GM12878 (cell line): Measurements from ENCODE around the gene FOXP1.

ENCODE experiments used
- EP300 ChIP-seq, 2 experiments: fragments of 150-350 bp in 1 of 2; IDR thresholded peaks; 2 replicates each; pipeline ENCODE4 v1.6.1; 2011 to 2012; ENCODE audit warnings: low read depth in 2 of 2, low read length in 2 of 2, borderline replicate concordance in 1 of 2, improper control_type of control experiment in 1 of 2, inconsistent platforms in 1 of 2; ENCODE audit not compliant: control insufficient read depth in 1 of 2
- TF ChIP-seq, protein P1 (sequence below): IDR thresholded peaks from 2 replicates; pipeline ENCODE4 v1.6.1; 2012; ENCODE audit warnings: low read depth, low read length, improper control_type of control experiment

DNA sequence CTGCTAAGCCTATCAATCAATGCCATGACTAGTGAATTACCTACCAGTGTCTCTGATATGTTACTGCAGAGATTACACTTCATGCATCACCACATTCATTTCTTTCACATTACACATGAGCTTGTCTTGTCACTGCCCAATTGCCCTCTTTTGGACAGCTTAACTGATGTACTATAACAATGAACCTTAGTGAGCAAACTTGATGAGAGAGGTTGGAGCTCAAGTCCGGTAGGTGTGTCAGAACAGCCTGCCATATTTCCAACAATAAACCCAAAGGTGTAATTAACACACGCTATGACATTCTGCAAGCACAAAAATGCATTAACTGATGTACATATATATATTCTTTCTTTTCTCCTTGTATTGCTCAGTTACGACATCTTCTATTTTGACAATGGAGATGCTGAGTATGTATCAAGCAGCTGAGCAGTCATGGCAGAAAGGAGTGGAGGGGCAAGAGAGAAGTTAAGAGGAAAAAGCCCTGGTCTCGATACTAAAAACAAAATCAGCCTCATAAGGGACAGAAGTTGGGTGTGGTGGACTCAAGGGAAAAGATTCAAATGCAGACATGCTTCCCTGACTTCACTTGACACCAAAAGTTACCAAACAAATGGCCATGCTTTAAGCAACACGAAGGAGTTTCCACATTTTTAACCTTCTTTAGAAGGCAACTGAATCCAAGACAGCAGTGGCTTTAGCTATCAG is 538.2 kb downstream of the FOXP1 start:
- TF ChIP-seq, protein P1, sequence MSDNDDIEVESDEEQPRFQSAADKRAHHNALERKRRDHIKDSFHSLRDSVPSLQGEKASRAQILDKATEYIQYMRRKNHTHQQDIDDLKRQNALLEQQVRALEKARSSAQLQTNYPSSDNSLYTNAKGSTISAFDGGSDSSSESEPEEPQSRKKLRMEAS: no peak
- no peak for TF ChIP-seq EP300 (IDR thresholded peaks at IDR 0.05; ENCODE audit: borderline replicate concordance in 1 of 2, control insufficient read depth in 1 of 2, low read depth in 2 of 2, low read length in 2 of 2)
